BJ (cell line): ENCODE data around the gene TMEM178B. TPM values are rescaled to one million over a fixed set of nuclear protein-coding genes. Genes with fewer than 3 reads are reported as not detected.

Source experiments
- CTCF ChIA-PET: fragments of 350-600 bp; formaldehyde crosslinking; extraction: SDS; loops from one replicate; lab custom pipeline; 2021; ENCODE audit warnings: antibody characterized with exemption, inconsistent platforms; lab: Yijun Ruan, JAX
- POLR2A ChIA-PET: fragments of 300-600 bp; sonication (Branson Sonifier 250); formaldehyde crosslinking; extraction: SDS; loops from one replicate; lab custom pipeline; 2021; ENCODE audit warnings: antibody characterized with exemption; lab: Charles Lee
- DNase-seq: peaks from one replicate; pipeline ENCODE4 v3.0.0-alpha.2; 2011; ENCODE audit warnings: low read depth
- H3K27me3 ChIP-seq: 2 replicates; pipeline ENCODE4 v1.6.0; 2011; ENCODE audit warnings: low read length; ENCODE audit not compliant: control insufficient read depth, insufficient read depth
- H3K36me3 ChIP-seq: 2 replicates; pipeline ENCODE4 v1.5.1; 2011; ENCODE audit warnings: low read length; ENCODE audit not compliant: control insufficient read depth, insufficient read depth
- H3K4me3 ChIP-seq: 2 replicates; pipeline ENCODE4 v1.5.1; 2011; ENCODE audit warnings: low read depth, mild to moderate bottlenecking, control low read depth, low read length
- CTCF ChIP-seq: IDR thresholded peaks from 2 replicates; pipeline ENCODE4 v1.5.1; 2011; ENCODE audit warnings: low read depth, mild to moderate bottlenecking, control low read depth, inconsistent platforms, low read length, moderate library complexity; ENCODE audit not compliant: insufficient read depth
- polyA plus RNA-seq: library from polyadenylated mRNA; depleted of rRNA; stranded (reverse); fragments of >200 nt; gene quantifications from 2 replicates; pipeline ENCODE4 v1.2.3, GENCODE V29; 2011

The TMEM178B gene
- polyA plus RNA-seq, 1 experiment, result 0.43 TPM

DNA sequence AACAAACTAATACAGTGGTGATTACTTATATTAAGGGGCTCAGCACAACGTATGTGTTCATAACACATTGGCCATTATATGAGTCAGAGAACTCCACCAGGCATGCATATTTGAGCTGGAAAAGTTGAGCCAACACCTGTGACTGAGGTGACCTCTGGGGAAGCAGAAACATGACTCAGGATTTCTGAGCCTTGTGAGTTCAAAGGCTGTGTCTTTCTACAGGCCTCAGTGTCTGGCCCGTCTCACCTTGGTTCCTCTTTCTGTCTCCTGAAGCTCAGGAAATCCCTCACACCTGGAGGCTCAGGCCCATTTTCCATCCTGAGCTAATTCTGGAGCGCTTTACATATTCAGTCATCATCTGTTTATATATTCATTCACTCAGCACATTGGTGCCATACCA, 246.4 kb downstream of the TMEM178B start:
- no peak overlapping the region for H3K4me3 ChIP-seq
- DNase-seq, result no peak
- TF ChIP-seq CTCF, result no peak
- ChIA-PET POLR2A (no interaction called here), CTCF (no interaction called here)
- no peaks in the 10 kb centered on the region for H3K27me3 ChIP-seq
- no peaks in the 10 kb centered on the region for H3K36me3 ChIP-seq

DNA sequence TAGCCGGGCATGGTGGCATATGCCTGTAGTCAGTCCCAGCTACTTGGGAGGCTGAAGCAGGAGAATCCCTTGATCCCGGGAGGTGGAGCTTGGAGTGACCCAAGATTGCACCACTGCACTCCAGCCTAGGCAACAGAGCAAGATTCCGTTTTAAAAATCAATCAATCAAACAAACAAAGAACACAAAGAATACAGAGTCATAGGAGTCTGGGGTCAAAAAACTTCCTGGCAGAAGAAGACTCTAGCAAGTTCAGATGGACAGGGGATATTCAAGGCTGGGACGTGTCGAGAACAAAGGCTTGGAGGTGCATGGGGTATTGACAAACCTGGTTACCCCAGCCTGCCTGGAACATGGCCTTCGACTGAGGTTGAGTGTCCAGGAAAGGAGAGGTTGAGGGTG, 248.5 kb downstream of the TMEM178B start:
- Histone ChIP-seq H3K36me3 (no peaks in the 10 kb centered on the region), H3K27me3 (no peaks in the 10 kb centered on the region), H3K4me3 (no peak overlapping the region)
- POLR2A ChIA-PET, result no interaction called here
- TF ChIP-seq CTCF, result no peak
- no peak for DNase-seq
- CTCF ChIA-PET, result no interaction called here

DNA sequence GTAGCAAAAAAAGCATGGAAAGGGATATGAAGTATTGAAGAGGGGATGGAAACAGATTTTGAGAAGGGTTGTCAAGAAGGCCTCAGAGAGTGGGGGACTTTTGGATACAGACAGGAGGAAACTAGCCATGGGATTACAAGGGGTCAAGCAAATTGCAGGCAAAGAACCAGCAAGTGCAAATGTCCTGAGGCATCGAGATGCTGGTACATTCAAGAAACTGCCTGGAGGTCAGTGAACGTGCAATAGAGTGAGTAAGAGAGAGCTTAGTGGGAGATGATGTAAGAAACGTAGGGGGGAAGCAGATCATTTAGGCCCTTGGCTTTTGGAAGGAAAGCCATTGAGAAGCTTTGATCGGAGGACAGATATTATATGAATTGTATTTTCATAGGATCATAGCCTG, 250.0 kb downstream of the TMEM178B start:
- ChIA-PET CTCF (interaction anchor here (0.6 to 0.7 kb wide), 2 partner anchors 43 to 389 kb away, joined by 3 read pairs; no protein-coding TSS in a partner anchor), POLR2A (no interaction called here)
- Histone ChIP-seq H3K36me3 (no peaks in the 10 kb centered on the region), H3K4me3 (no peak overlapping the region), H3K27me3 (no peaks in the 10 kb centered on the region)
- no peak for TF ChIP-seq CTCF
- no peak for DNase-seq

GRCh38 chr7:141324870-141325269, 251.0 kb downstream of the TMEM178B start:
- DNase-seq, result no peak
- H3K4me3 ChIP-seq, result no peak overlapping the region
- CTCF ChIA-PET, result no interaction called here
- H3K27me3 ChIP-seq, result no peaks in the 10 kb centered on the region
- POLR2A ChIA-PET, result no interaction called here
- no peaks in the 10 kb centered on the region for H3K36me3 ChIP-seq
- no peak for TF ChIP-seq CTCF

GRCh38 chr7:141325275-141325674, 251.4 kb downstream of the TMEM178B start:
- H3K36me3 ChIP-seq, result no peaks in the 10 kb centered on the region
- POLR2A ChIA-PET, result no interaction called here
- H3K4me3 ChIP-seq, result no peak overlapping the region
- DNase-seq, result no peak
- no peaks in the 10 kb centered on the region for H3K27me3 ChIP-seq
- CTCF ChIA-PET, result no interaction called here
- TF ChIP-seq CTCF, result no peak
